IMR-90 (cell line): ENCODE results near the gene SMCHD1. TPM values are rescaled to one million over a fixed set of nuclear protein-coding genes. Genes with fewer than 3 reads are reported as not detected.

Source experiments
- ATAC-seq: fragments of 200-7000 bp; cut with Tn5 transposase; 2 replicates; pipeline ENCODE4 v1.9.1; 2020; ENCODE audit warnings: low read depth, mild to moderate bottlenecking, moderate library complexity
- BruUV-seq: library from RNA; stranded (reverse); fragments of 400-500 nt; replicated peaks from 2 replicates; lab custom pipeline; 2021; lab: Mats Ljungman, UMichigan
- CTCF ChIA-PET: fragments of 300-600 bp; formaldehyde crosslinking; extraction: SDS; loops from one replicate; lab custom pipeline; 2021; ENCODE audit warnings: antibody characterized with exemption; lab: Yijun Ruan, JAX
- POLR2A ChIA-PET: fragments of 300-600 bp; sonication (Branson Sonifier 250); formaldehyde crosslinking; loops from one replicate; lab custom pipeline; 2022; ENCODE audit warnings: antibody characterized with exemption; ENCODE audit not compliant: unreplicated experiment; lab: Charles Lee
- DNase-seq: peaks from one replicate; pipeline ENCODE4 v3.0.0; 2013
- H2AFZ ChIP-seq: replicated peaks from 2 replicates; pipeline ENCODE3; 2013; ENCODE audit warnings: low read length, mild to moderate bottlenecking; ENCODE audit not compliant: poor library complexity
- H2AK5ac ChIP-seq: 2 replicates; pipeline ENCODE4 v1.6.1; 2013; ENCODE audit warnings: low read depth, low read length, inconsistent platforms
- H2AK9ac ChIP-seq: replicated peaks from 2 replicates; pipeline ENCODE3; 2013; ENCODE audit warnings: mild to moderate bottlenecking, low read depth, low read length, moderate library complexity; ENCODE audit not compliant: poor library complexity
- H2BK120ac ChIP-seq: 2 replicates; pipeline ENCODE4 v1.6.1; 2013; ENCODE audit warnings: low read depth, low read length, inconsistent platforms
- H2BK15ac ChIP-seq: 3 replicates; pipeline ENCODE4 v1.6.1; 2013; ENCODE audit warnings: low read depth, low read length, inconsistent platforms
- H2BK20ac ChIP-seq: 2 replicates; pipeline ENCODE4 v1.6.1; 2013; ENCODE audit warnings: low read depth, mild to moderate bottlenecking, inconsistent platforms, low read length, moderate library complexity
- H2BK5ac ChIP-seq: 2 replicates; pipeline ENCODE4 v1.6.1; 2013; ENCODE audit warnings: mild to moderate bottlenecking, low read depth, low read length, inconsistent platforms; ENCODE audit not compliant: poor library complexity, severe bottlenecking
- H3K14ac ChIP-seq: replicated peaks from 2 replicates; pipeline ENCODE4 v1.6.1; 2013; ENCODE audit warnings: low read depth, low read length, inconsistent platforms
- H3K18ac ChIP-seq: 2 replicates; pipeline ENCODE4 v1.6.1; 2013; ENCODE audit warnings: low read depth, low read length, control low read depth
- H3K23ac ChIP-seq: 2 replicates; pipeline ENCODE4 v1.6.1; 2013; ENCODE audit warnings: low read depth, low read length, inconsistent platforms
- H3K27ac ChIP-seq: 2 replicates; pipeline ENCODE4 v1.5.1; 2013; ENCODE audit warnings: mild to moderate bottlenecking, control low read depth, low read length; ENCODE audit not compliant: insufficient read depth
- H3K27me3 ChIP-seq: 2 replicates; pipeline ENCODE4 v1.6.1; 2013; ENCODE audit warnings: low read length; ENCODE audit not compliant: control insufficient read depth, insufficient read depth
- H3K36me3 ChIP-seq: 2 replicates; pipeline ENCODE4 v1.6.1; 2013; ENCODE audit warnings: low read length, mixed read lengths; ENCODE audit not compliant: control insufficient read depth, insufficient read depth
- H3K4ac ChIP-seq: 2 replicates; pipeline ENCODE4 v1.6.1; 2013; ENCODE audit warnings: low read depth, low read length, inconsistent platforms
- H3K4me1 ChIP-seq: 2 replicates; pipeline ENCODE4 v1.6.1; 2013; ENCODE audit warnings: low read length, mixed read lengths; ENCODE audit not compliant: control insufficient read depth, insufficient read depth
- H3K4me2 ChIP-seq: 2 replicates; pipeline ENCODE4 v1.6.1; 2013; ENCODE audit warnings: low read depth, mild to moderate bottlenecking, control low read depth, low read length, moderate library complexity
- H3K4me3 ChIP-seq: 2 replicates; pipeline ENCODE4 v1.5.1; 2013; ENCODE audit warnings: low read depth, mild to moderate bottlenecking, control low read depth, low read length, moderate library complexity; ENCODE audit not compliant: insufficient read depth
- H3K56ac ChIP-seq: 2 replicates; pipeline ENCODE4 v1.6.1; 2013; ENCODE audit warnings: low read length, inconsistent platforms; ENCODE audit not compliant: insufficient read depth; ENCODE audit errors: extremely low read depth
- H3K79me1 ChIP-seq, 2 experiments: 2 replicates each; pipeline ENCODE4 v1.6.1; 2013; ENCODE audit warnings: low read length in 2 of 2, inconsistent platforms in 1 of 2, low read depth in 1 of 2
- H3K9ac ChIP-seq: 2 replicates; pipeline ENCODE4 v1.6.1; 2013; ENCODE audit warnings: low read depth, low read length, control low read depth
- H3K9me1 ChIP-seq: 2 replicates; pipeline ENCODE4 v1.6.1; 2013; ENCODE audit warnings: low read length, inconsistent platforms; ENCODE audit not compliant: insufficient read depth
- H3K9me3 ChIP-seq: 2 replicates; pipeline ENCODE4 v1.6.1; 2013; ENCODE audit warnings: low read length; ENCODE audit not compliant: control insufficient read depth, insufficient read depth
- H4K20me1 ChIP-seq: 2 replicates; pipeline ENCODE4 v1.6.1; 2013; ENCODE audit warnings: low read length, inconsistent platforms; ENCODE audit not compliant: insufficient read depth
- H4K5ac ChIP-seq: 2 replicates; pipeline ENCODE4 v1.6.1; 2013; ENCODE audit warnings: mild to moderate bottlenecking, low read depth, low read length, control low read depth
- H4K8ac ChIP-seq, 2 experiments: 2 replicates each; pipeline ENCODE4 v1.6.1; 2013; ENCODE audit warnings: low read depth in 2 of 2, low read length in 2 of 2, control low read depth in 1 of 2, inconsistent platforms in 1 of 2
- H4K91ac ChIP-seq: 2 replicates; pipeline ENCODE4 v1.6.1; 2013; ENCODE audit warnings: low read depth, low read length, inconsistent platforms; ENCODE audit not compliant: insufficient read depth
- BHLHE40 ChIP-seq: fragments of 150-350 bp; IDR thresholded peaks from 2 replicates; pipeline ENCODE4 v1.6.1; 2016; ENCODE audit warnings: mild to moderate bottlenecking, low read depth, low read length
- FOS ChIP-seq: fragments of 150-350 bp; IDR thresholded peaks from 2 replicates; pipeline ENCODE4 v1.6.1; 2016; ENCODE audit warnings: low read depth, low read length
- MAFK ChIP-seq: IDR thresholded peaks from 2 replicates; pipeline ENCODE4 v1.6.1; 2012; ENCODE audit warnings: low read depth, low read length, improper control_type of control experiment
- POLR2A ChIP-seq: IDR thresholded peaks from 2 replicates; pipeline ENCODE4 v1.6.1; 2012; ENCODE audit warnings: mild to moderate bottlenecking, low read depth, low read length
- RAD21 ChIP-seq: IDR thresholded peaks from 2 replicates; pipeline ENCODE4 v1.6.1; 2012; ENCODE audit warnings: low read length, improper control_type of control experiment
- RCOR1 ChIP-seq: IDR thresholded peaks from 2 replicates; pipeline ENCODE4 v1.6.1; 2012; ENCODE audit warnings: mild to moderate bottlenecking, low read length, improper control_type of control experiment; ENCODE audit not compliant: insufficient replicate concordance
- RFX5 ChIP-seq: IDR thresholded peaks from 2 replicates; pipeline ENCODE4 v1.8.0; 2012; ENCODE audit warnings: low read depth, mild to moderate bottlenecking, low read length, moderate library complexity
- SMC3 ChIP-seq: fragments of 150-350 bp; IDR thresholded peaks from 2 replicates; pipeline ENCODE4 v1.6.1; 2016; ENCODE audit warnings: low read depth, mild to moderate bottlenecking, antibody characterized with exemption, low read length, moderate library complexity
- WGBS, 2 experiments: methylation state at CpG; one replicate each; pipeline versions ENCODE4 v1.1.5 to v1.1.7; 2013; ENCODE audit warnings: missing lambda C conversion rate in 2 of 2; ENCODE audit not compliant: insufficient read length in 1 of 2; ENCODE audit errors: extremely low coverage in 2 of 2; 5-methylcytosine and 5-hydroxymethylcytosine counted together
- dilution Hi-C: fragments of 300-500 bp; cut with HindIII; formaldehyde crosslinking; loops from one replicate; pipeline ENCODE4 v1.14.3; 2018; ENCODE audit warnings: low sequenced_read_pairs; ENCODE audit not compliant: unreplicated experiment
- in situ Hi-C: fragments of 300-500 bp; cut with MboI; formaldehyde crosslinking; loops from 3 replicates; pipeline ENCODE4 v1.14.3; 2019; ENCODE audit warnings: low sequenced_read_pairs, inconsistent platforms, mixed read lengths
- intact Hi-C: fragments of 100-400 bp; cut with micrococcal nuclease; formaldehyde crosslinking; loops from 2 replicates; pipeline ENCODE4 v1.10.0; 2022
- polyA plus RNA-seq, 3 experiments: library from polyadenylated mRNA; depleted of rRNA; stranded (reverse); fragments of >200 nt; gene quantifications; 2 replicates each; pipeline ENCODE4 v1.2.3, GENCODE V29; 2012; ENCODE audit warnings: low replicate concordance in 1 of 3
- total RNA-seq: library from RNA; depleted of rRNA; stranded (reverse); fragments of >200 nt; gene quantifications from 2 replicates; pipeline ENCODE4 v1.2.3, GENCODE V29; 2012
- TF ChIP-seq, protein P1 (sequence below): conservative IDR thresholded peaks from 2 replicates; pipeline ENCODE4 v1.5.1; 2012; ENCODE audit warnings: mild to moderate bottlenecking, low read depth, low read length, improper control_type of control experiment
- TF ChIP-seq, protein P2 (sequence below): fragments of 150-350 bp; IDR thresholded peaks from 2 replicates; pipeline ENCODE4 v1.6.1; 2017; ENCODE audit warnings: mild to moderate bottlenecking, antibody characterized with exemption, low read length, low read depth

SMCHD1 gene
- total and polyA plus RNA-seq, 2 of the 4 experiments (the other 2 are of a cell fraction): 14.8 to 47.3 TPM

DNA sequence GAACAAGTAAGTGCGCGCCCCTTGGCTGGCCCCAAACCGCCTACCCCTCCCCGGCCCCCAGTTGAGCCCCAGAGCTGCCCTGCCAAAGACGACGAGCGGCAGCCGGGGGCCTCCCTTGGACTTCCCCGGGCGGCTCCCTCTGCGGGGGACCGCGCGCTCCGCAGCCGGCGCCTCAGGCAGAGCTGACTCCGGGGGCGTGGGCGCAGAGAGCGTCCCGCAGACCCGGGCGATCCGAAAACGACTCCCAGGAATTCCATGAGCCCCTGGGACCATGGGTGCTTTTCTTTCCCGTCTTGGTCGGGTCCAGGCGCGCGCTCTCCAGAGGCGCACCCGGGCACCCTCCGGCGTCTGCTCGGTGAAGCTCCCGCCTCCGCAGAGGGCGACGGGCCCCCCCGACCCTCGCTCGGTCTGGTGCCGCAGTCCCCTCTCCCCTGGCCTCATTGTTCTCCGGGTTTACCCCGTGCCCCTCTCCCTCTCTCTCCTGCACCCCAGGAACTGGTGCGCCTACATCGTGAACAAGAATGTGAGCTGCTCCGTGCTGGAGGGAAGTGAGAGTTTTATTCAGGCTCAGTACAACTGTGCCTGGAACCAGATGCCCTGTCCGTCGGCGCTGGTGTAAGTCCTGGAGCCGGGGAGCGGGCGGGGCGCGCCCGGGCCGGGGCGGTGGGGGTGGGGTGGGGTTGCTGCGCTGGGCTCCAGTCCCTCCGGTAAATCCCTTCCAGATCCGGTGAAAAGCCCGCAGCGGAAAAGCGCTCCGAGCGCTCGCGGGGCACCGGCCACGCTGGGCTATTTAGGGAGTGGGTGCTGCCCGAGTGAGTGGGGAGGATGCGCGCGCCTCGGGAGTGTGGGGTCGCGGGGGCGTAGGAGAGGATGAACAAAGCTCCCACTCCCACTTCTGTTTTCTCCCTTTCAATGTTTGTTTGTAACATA is 192.1 kb downstream of the SMCHD1 start:
- Histone ChIP-seq H3K14ac (no peak overlapping the region), H3K23ac (0 out of 2 replicates have a peak overlapping the region, but pooled peaks have one; percentile 4), H3K36me3 (no peaks in the 10 kb centered on the region), H3K9me1 (no peaks in the 10 kb centered on the region), H4K8ac (no peak overlapping the region), H3K4me3 (peak overlapping the region; percentile 27; the same call in 1 of the 2 replicates), H4K20me1 (no peaks in the 10 kb centered on the region), H2AFZ (peak overlapping the region; percentile 14), H3K9me3 (no peaks in the 10 kb centered on the region; the same call in 1 of the 2 replicates), H2BK20ac (no peak overlapping the region), H3K56ac (no peak overlapping the region), H3K4me1 (peaks cover 2% of the 10 kb centered on the region; the same call in 1 of the 2 replicates), H3K18ac (no peak overlapping the region), H3K4ac (no peak overlapping the region), H2AK5ac (no peak overlapping the region), H2BK120ac (no peak overlapping the region), H2BK15ac (no peak overlapping the region), H3K79me1 (no peaks in the 10 kb centered on the region), H3K27me3 (peaks cover 76% of the 10 kb centered on the region), H4K5ac (no peak overlapping the region), H2AK9ac (peak overlapping the region; percentile 66), H2BK5ac (no peak overlapping the region), H3K27ac (no peak overlapping the region), H3K9ac (no peak overlapping the region), H3K4me2 (peak overlapping the region; percentile 81; the same call in 1 of the 2 replicates), H4K91ac (no peak overlapping the region)
- no peak for TF ChIP-seq SMC3
- TF ChIP-seq RFX5: no peak
- TF ChIP-seq, protein P1, sequence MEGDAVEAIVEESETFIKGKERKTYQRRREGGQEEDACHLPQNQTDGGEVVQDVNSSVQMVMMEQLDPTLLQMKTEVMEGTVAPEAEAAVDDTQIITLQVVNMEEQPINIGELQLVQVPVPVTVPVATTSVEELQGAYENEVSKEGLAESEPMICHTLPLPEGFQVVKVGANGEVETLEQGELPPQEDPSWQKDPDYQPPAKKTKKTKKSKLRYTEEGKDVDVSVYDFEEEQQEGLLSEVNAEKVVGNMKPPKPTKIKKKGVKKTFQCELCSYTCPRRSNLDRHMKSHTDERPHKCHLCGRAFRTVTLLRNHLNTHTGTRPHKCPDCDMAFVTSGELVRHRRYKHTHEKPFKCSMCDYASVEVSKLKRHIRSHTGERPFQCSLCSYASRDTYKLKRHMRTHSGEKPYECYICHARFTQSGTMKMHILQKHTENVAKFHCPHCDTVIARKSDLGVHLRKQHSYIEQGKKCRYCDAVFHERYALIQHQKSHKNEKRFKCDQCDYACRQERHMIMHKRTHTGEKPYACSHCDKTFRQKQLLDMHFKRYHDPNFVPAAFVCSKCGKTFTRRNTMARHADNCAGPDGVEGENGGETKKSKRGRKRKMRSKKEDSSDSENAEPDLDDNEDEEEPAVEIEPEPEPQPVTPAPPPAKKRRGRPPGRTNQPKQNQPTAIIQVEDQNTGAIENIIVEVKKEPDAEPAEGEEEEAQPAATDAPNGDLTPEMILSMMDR: no peak
- TF ChIP-seq RAD21: no peak
- TF ChIP-seq BHLHE40: no peak
- no peak for TF ChIP-seq FOS
- TF ChIP-seq, protein P2, sequence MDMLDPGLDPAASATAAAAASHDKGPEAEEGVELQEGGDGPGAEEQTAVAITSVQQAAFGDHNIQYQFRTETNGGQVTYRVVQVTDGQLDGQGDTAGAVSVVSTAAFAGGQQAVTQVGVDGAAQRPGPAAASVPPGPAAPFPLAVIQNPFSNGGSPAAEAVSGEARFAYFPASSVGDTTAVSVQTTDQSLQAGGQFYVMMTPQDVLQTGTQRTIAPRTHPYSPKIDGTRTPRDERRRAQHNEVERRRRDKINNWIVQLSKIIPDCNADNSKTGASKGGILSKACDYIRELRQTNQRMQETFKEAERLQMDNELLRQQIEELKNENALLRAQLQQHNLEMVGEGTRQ: no peak
- TF ChIP-seq MAFK: no peak
- TF ChIP-seq RCOR1: no peak
- TF ChIP-seq POLR2A: no peak
- dilution Hi-C loops (no loop called here), in situ Hi-C loops (no loop called here), intact Hi-C loops (no loop called here)
- no TSS peak for BruUV-seq
- ChIA-PET POLR2A (no interaction called here), CTCF (no interaction called here)
- WGBS, 2 experiments: 1% methylated on average over 23 of the region's 80 CpGs; no CpG with 5 or more reads in 1 of the 2 experiments
- DNase-seq: no peak
- ATAC-seq: peak; percentile 50
